CD8-positive, alpha-beta memory T cell (primary cell): ENCODE results near the gene FGF19. TPM values are rescaled to one million over a fixed set of nuclear protein-coding genes. Genes with fewer than 3 reads are reported as not detected.
A peak's percentile ranks its signal among the peaks of the same experiment; 100 is the strongest.
"Not testable (repeated sequence)": the region's sequence is repeated elsewhere in the genome, so short reads cannot be mapped to it uniquely, and the experiment has no call there.

ENCODE experiments used
- CTCF ChIA-PET: fragments of 350-600 bp; sonication (Branson Sonifier 250); formaldehyde crosslinking; loops from one replicate; lab custom pipeline; 2021; ENCODE audit warnings: antibody characterized with exemption; lab: Charles Lee
- POLR2A ChIA-PET: fragments of 350-600 bp; sonication (Branson Sonifier 250); formaldehyde crosslinking; loops from one replicate; lab custom pipeline; 2021; ENCODE audit warnings: antibody characterized with exemption; lab: Charles Lee
- DNase-seq, 5 donors: peaks; one replicate each; pipeline versions ENCODE4 v3.0.0 to v3.0.0-alpha.2; 2020 to 2022; ENCODE audit warnings: mixed read lengths in 1 of 5
- H3K27ac ChIP-seq: one replicate; pipeline ENCODE4 v1.7.0; 2013; ENCODE audit warnings: low read depth, mild to moderate bottlenecking, low read length, moderate library complexity
- H3K27me3 ChIP-seq: 2 replicates; pipeline ENCODE4 v1.7.0; 2013; ENCODE audit warnings: low read length, mild to moderate bottlenecking; ENCODE audit not compliant: insufficient read depth, poor library complexity, severe bottlenecking
- H3K36me3 ChIP-seq: 2 replicates; pipeline ENCODE4 v1.7.0; 2013; ENCODE audit warnings: mild to moderate bottlenecking, low read length, moderate library complexity; ENCODE audit not compliant: insufficient read depth
- H3K4me1 ChIP-seq: 2 replicates; pipeline ENCODE4 v1.7.0; 2013; ENCODE audit warnings: mild to moderate bottlenecking, low read length, moderate library complexity; ENCODE audit not compliant: insufficient read depth
- H3K4me3 ChIP-seq: 2 replicates; pipeline ENCODE4 v1.7.0; 2013; ENCODE audit warnings: mild to moderate bottlenecking, low read length
- H3K9me3 ChIP-seq: 2 replicates; pipeline ENCODE4 v1.7.0; 2013; ENCODE audit warnings: mild to moderate bottlenecking, low read length
- H3K27ac Mint-ChIP-seq, 8 donors: one replicate each; pipeline ENCODE4 v1.8.0; 2020 to 2021; ENCODE audit warnings: mixed read lengths in 8 of 8, mild to moderate bottlenecking in 6 of 8, inconsistent platforms in 3 of 8, moderate library complexity in 3 of 8
- H3K27me3 Mint-ChIP-seq, 2 donors: one replicate each; pipeline ENCODE4 v1.8.0; 2020 to 2021; ENCODE audit warnings: mixed read lengths in 2 of 2, mild to moderate bottlenecking in 1 of 2, moderate library complexity in 1 of 2
- H3K36me3 Mint-ChIP-seq, 3 donors: one replicate each; pipeline ENCODE4 v1.8.0; 2020 to 2021; ENCODE audit warnings: mixed read lengths in 3 of 3, inconsistent platforms in 1 of 3, mild to moderate bottlenecking in 1 of 3
- H3K4me1 Mint-ChIP-seq, 3 donors: one replicate each; pipeline ENCODE4 v1.8.0; 2020 to 2021; ENCODE audit warnings: mixed read lengths in 3 of 3, inconsistent platforms in 1 of 3, mild to moderate bottlenecking in 1 of 3
- H3K4me3 Mint-ChIP-seq, 7 donors: one replicate each; pipeline ENCODE4 v1.8.0; 2020 to 2021; ENCODE audit warnings: mixed read lengths in 7 of 7, mild to moderate bottlenecking in 6 of 7, moderate library complexity in 4 of 7, inconsistent platforms in 2 of 7
- H3K9me3 Mint-ChIP-seq, 5 donors: one replicate each; pipeline ENCODE4 v1.8.0; 2020 to 2022; ENCODE audit warnings: mixed read lengths in 5 of 5, mild to moderate bottlenecking in 3 of 5, moderate library complexity in 2 of 5, inconsistent platforms in 1 of 5
- polyA plus RNA-seq: library from polyadenylated mRNA; unstranded; fragments of 300-500 nt; fragmentation: Illumina TruSeq; gene quantifications from one replicate; pipeline ENCODE4 v1.2.3, GENCODE V29; 2021
- total RNA-seq, 2 experiments: library from RNA; stranded (reverse); gene quantifications; one replicate each; pipeline ENCODE4 v1.2.3, GENCODE V29; 2021

The FGF19 gene
- total and polyA plus RNA-seq, 3 experiments from 2014 or later, result not detected

- H3K4me3 Mint-ChIP-seq, result no peak overlapping the region
- CTCF ChIA-PET, result no interaction called here
- no peaks in the 10 kb centered on the region for H3K9me3 ChIP-seq
- H3K4me3 ChIP-seq, result no peak overlapping the region
- POLR2A ChIA-PET, result no interaction called here
- no peak overlapping the region for H3K27ac ChIP-seq
- no peaks in the 10 kb centered on the region for H3K36me3 Mint-ChIP-seq
- peaks cover 27 to 65% of the 10 kb centered on the region in 2 donors for H3K27me3 Mint-ChIP-seq
- peak overlapping the region in 1 of 8 donors; percentile 21 for H3K27ac Mint-ChIP-seq
- H3K36me3 ChIP-seq, result no peaks in the 10 kb centered on the region
- H3K9me3 Mint-ChIP-seq, result no peaks in the 10 kb centered on the region
- no peak for DNase-seq
- peaks cover 0 to 4% (median 4%) of the 10 kb centered on the region in 3 donors for H3K4me1 Mint-ChIP-seq
- peaks cover 4% of the 10 kb centered on the region for H3K27me3 ChIP-seq
- H3K4me1 ChIP-seq, result no peaks in the 10 kb centered on the region
Observed at GRCh38 chr11:69697861-69698260, 6.0 kb downstream of the FGF19 start.

GRCh38 chr11:69697469-69697843, 6.4 kb downstream of the FGF19 start:
- H3K9me3 Mint-ChIP-seq, result no peaks in the 10 kb centered on the region
- H3K27me3 Mint-ChIP-seq, result peaks cover 23 to 65% of the 10 kb centered on the region in 2 donors
- H3K4me3 Mint-ChIP-seq, result no peak overlapping the region
- no peak for DNase-seq
- H3K4me3 ChIP-seq, result no peak overlapping the region
- H3K27ac ChIP-seq, result no peak overlapping the region
- H3K36me3 ChIP-seq, result no peaks in the 10 kb centered on the region
- no peak overlapping the region for H3K27ac Mint-ChIP-seq
- CTCF ChIA-PET, result no interaction called here
- H3K27me3 ChIP-seq, result no peaks in the 10 kb centered on the region
- no peaks in the 10 kb centered on the region for H3K9me3 ChIP-seq
- H3K4me1 Mint-ChIP-seq, result peaks cover 0 to under 1% (median under 1%) of the 10 kb centered on the region in 3 donors
- no peaks in the 10 kb centered on the region for H3K4me1 ChIP-seq
- POLR2A ChIA-PET, result no interaction called here
- no peaks in the 10 kb centered on the region for H3K36me3 Mint-ChIP-seq

GRCh38 chr11:69696749-69697468, 6.9 kb downstream of the FGF19 start:
- no peak overlapping the region for H3K27ac Mint-ChIP-seq
- H3K36me3 Mint-ChIP-seq, result no peaks in the 10 kb centered on the region
- ChIA-PET POLR2A (no interaction called here), CTCF (interaction anchor here (0.6 kb wide), 1 partner anchor 83 kb away, joined by 3 read pairs; no protein-coding TSS in a partner anchor)
- Histone ChIP-seq H3K36me3 (no peaks in the 10 kb centered on the region), H3K4me3 (no peak overlapping the region), H3K9me3 (no peaks in the 10 kb centered on the region), H3K27me3 (no peaks in the 10 kb centered on the region), H3K4me1 (no peaks in the 10 kb centered on the region), H3K27ac (no peak overlapping the region)
- H3K9me3 Mint-ChIP-seq, result peaks cover 0 to 2% (median 0%) of the 10 kb centered on the region in 5 donors
- H3K4me1 Mint-ChIP-seq, result no peaks in the 10 kb centered on the region
- no peak overlapping the region for H3K4me3 Mint-ChIP-seq
- DNase-seq, result no peak
- H3K27me3 Mint-ChIP-seq, result peaks cover 26 to 69% of the 10 kb centered on the region in 2 donors

GRCh38 chr11:69695995-69696394, 7.8 kb downstream of the FGF19 start:
- H3K4me3 Mint-ChIP-seq, H3K4me1 Mint-ChIP-seq, H3K27ac ChIP-seq, H3K4me1 ChIP-seq, H3K4me3 ChIP-seq, POLR2A ChIA-PET, H3K9me3 Mint-ChIP-seq, H3K36me3 ChIP-seq, H3K27me3 ChIP-seq, H3K9me3 ChIP-seq, H3K36me3 Mint-ChIP-seq, DNase-seq, H3K27ac Mint-ChIP-seq: not testable (repeated sequence)
- H3K27me3 Mint-ChIP-seq, result peaks cover 22 to 74% of the 10 kb centered on the region in 2 donors
- CTCF ChIA-PET, result interaction anchor here (0.6 kb wide), 1 partner anchor 83 kb away, joined by 3 read pairs; no protein-coding TSS in a partner anchor

- H3K4me3 Mint-ChIP-seq, result no peak overlapping the region
- no peaks in the 10 kb centered on the region for H3K27me3 ChIP-seq
- no peaks in the 10 kb centered on the region for H3K4me1 ChIP-seq
- H3K36me3 ChIP-seq, result no peaks in the 10 kb centered on the region
- CTCF ChIA-PET, result no interaction called here
- H3K4me3 ChIP-seq, result no peak overlapping the region
- H3K27me3 Mint-ChIP-seq, result peaks cover 21 to 74% of the 10 kb centered on the region in 2 donors
- no peak overlapping the region for H3K27ac Mint-ChIP-seq
- peaks cover 0 to 2% (median 0%) of the 10 kb centered on the region in 5 donors for H3K9me3 Mint-ChIP-seq
- no peaks in the 10 kb centered on the region for H3K9me3 ChIP-seq
- no peak for DNase-seq
- no peaks in the 10 kb centered on the region for H3K4me1 Mint-ChIP-seq
- H3K36me3 Mint-ChIP-seq, result no peaks in the 10 kb centered on the region
- POLR2A ChIA-PET, result no interaction called here
- H3K27ac ChIP-seq, result no peak overlapping the region
Observed at GRCh38 chr11:69695581-69695980, 8.2 kb downstream of the FGF19 start.

GRCh38 chr11:69694781-69695180, 9.0 kb downstream of the FGF19 start:
- no peak overlapping the region for H3K27ac Mint-ChIP-seq
- H3K4me3 Mint-ChIP-seq, result no peak overlapping the region
- H3K27me3 Mint-ChIP-seq, result peaks cover 22 to 75% of the 10 kb centered on the region in 2 donors
- peaks cover 0 to 5% (median 0%) of the 10 kb centered on the region in 5 donors for H3K9me3 Mint-ChIP-seq
- Histone ChIP-seq H3K9me3 (no peaks in the 10 kb centered on the region), H3K4me1 (no peaks in the 10 kb centered on the region), H3K36me3 (no peaks in the 10 kb centered on the region), H3K4me3 (no peak overlapping the region), H3K27me3 (no peaks in the 10 kb centered on the region), H3K27ac (no peak overlapping the region)
- H3K4me1 Mint-ChIP-seq, result no peaks in the 10 kb centered on the region
- ChIA-PET CTCF (no interaction called here), POLR2A (no interaction called here)
- no peaks in the 10 kb centered on the region for H3K36me3 Mint-ChIP-seq
- no peak for DNase-seq

- Mint-ChIP-seq H3K27me3 (peaks cover 30 to 80% of the 10 kb centered on the region in 2 donors), H3K27ac (no peak overlapping the region), H3K4me1 (no peaks in the 10 kb centered on the region), H3K4me3 (no peak overlapping the region), H3K9me3 (peaks cover 0 to 5% (median 0%) of the 10 kb centered on the region in 5 donors), H3K36me3 (no peaks in the 10 kb centered on the region)
- no peaks in the 10 kb centered on the region for H3K4me1 ChIP-seq
- no peaks in the 10 kb centered on the region for H3K27me3 ChIP-seq
- POLR2A ChIA-PET, result no interaction called here
- no peaks in the 10 kb centered on the region for H3K9me3 ChIP-seq
- no peaks in the 10 kb centered on the region for H3K36me3 ChIP-seq
- no peak overlapping the region for H3K4me3 ChIP-seq
- DNase-seq, result no peak
- no peak overlapping the region for H3K27ac ChIP-seq
- CTCF ChIA-PET, result no interaction called here
Observed at GRCh38 chr11:69692422-69692821, 11.4 kb downstream of the FGF19 start.

GRCh38 chr11:69691463-69691862, 12.4 kb downstream of the FGF19 start:
- H3K27me3 Mint-ChIP-seq, result peaks cover 28 to 73% of the 10 kb centered on the region in 2 donors
- no peak overlapping the region for H3K4me3 Mint-ChIP-seq
- H3K27ac Mint-ChIP-seq, result no peak overlapping the region
- Histone ChIP-seq H3K4me1 (no peaks in the 10 kb centered on the region), H3K4me3 (no peak overlapping the region), H3K36me3 (no peaks in the 10 kb centered on the region), H3K9me3 (no peaks in the 10 kb centered on the region), H3K27ac (no peak overlapping the region), H3K27me3 (no peaks in the 10 kb centered on the region)
- no peaks in the 10 kb centered on the region for H3K4me1 Mint-ChIP-seq
- peaks cover 0 to 5% (median 0%) of the 10 kb centered on the region in 5 donors for H3K9me3 Mint-ChIP-seq
- no peaks in the 10 kb centered on the region for H3K36me3 Mint-ChIP-seq
- POLR2A ChIA-PET, result interaction anchor here (0.7 kb wide), 1 partner anchor 1459 kb away, joined by 4 read pairs; no protein-coding TSS in a partner anchor
- CTCF ChIA-PET, result interaction anchor here (1.0 to 1.6 kb wide), 2 partner anchors 16 to 61 kb away, joined by 3 read pairs; partner anchors contain the start of gene LTO1
- DNase-seq, result no peak
